T-cell (primary cell): ENCODE data around the gene PF4V1. TPM values are rescaled to one million over a fixed set of nuclear protein-coding genes. Genes with fewer than 3 reads are reported as not detected.

Experiments used
- ATAC-seq, 4 experiments: fragments of 200-7000 bp in 3 of 4; fragments of 150-1000 bp in 1 of 4; cut with Tn5 transposase; replicated peaks in 1 of 4; 1 replicate in 3 of 4; 2 replicates in 1 of 4; pipeline ENCODE4 v1.10.0; 2021; ENCODE audit warnings: moderate library complexity in 3 of 4, mild to moderate bottlenecking in 2 of 4, moderate number of reproducible peaks in 1 of 4
- CTCF ChIA-PET, 2 donors: fragments of 300-600 bp; sonication (Branson Sonifier 250); formaldehyde crosslinking; loops; one replicate each; lab custom pipeline; 2022; ENCODE audit warnings: antibody characterized with exemption in 2 of 2; lab: Charles Lee
- POLR2A ChIA-PET, 2 donors: fragments of 300-600 bp; sonication (Branson Sonifier 250); formaldehyde crosslinking; loops; one replicate each; lab custom pipeline; 2022; ENCODE audit warnings: antibody characterized with exemption in 2 of 2; lab: Charles Lee
- DNase-seq, 35 experiments: peaks; one replicate each; pipeline versions ENCODE4 v3.0.0 to v3.0.0-alpha.2; 2013 to 2023
- H3K27ac ChIP-seq: one replicate; pipeline ENCODE4 v1.5.1; 2013; ENCODE audit warnings: low read length
- H3K27me3 ChIP-seq, 2 experiments: replicated peaks in 1 of 2; 1 replicate in 1 of 2; 2 replicates in 1 of 2; pipeline versions ENCODE4 v1.6.1 to v1.7.0; 2013; ENCODE audit warnings: low read length in 1 of 2, mixed read lengths in 1 of 2; ENCODE audit not compliant: control insufficient read depth in 2 of 2, insufficient read depth in 2 of 2; ENCODE audit errors: extremely low read depth in 1 of 2
- H3K36me3 ChIP-seq, 2 donors: 1 replicate in 1 of 2; 2 replicates in 1 of 2; pipeline versions ENCODE4 v1.6.1 to v1.7.0; 2013; ENCODE audit warnings: low read length in 1 of 2; ENCODE audit not compliant: control insufficient read depth in 2 of 2, insufficient read depth in 1 of 2; ENCODE audit errors: extremely low read depth in 1 of 2
- H3K4me1 ChIP-seq, 2 experiments: 1 replicate in 1 of 2; 2 replicates in 1 of 2; pipeline versions ENCODE4 v1.6.1 to v1.7.0; 2013; ENCODE audit warnings: low read length in 2 of 2, mixed read lengths in 1 of 2; ENCODE audit not compliant: insufficient read depth in 2 of 2, control insufficient read depth in 1 of 2; ENCODE audit errors: extremely low read depth in 1 of 2
- H3K4me3 ChIP-seq, 2 donors: 1 replicate in 1 of 2; 2 replicates in 1 of 2; pipeline versions ENCODE4 v1.5.1 to v1.7.0; 2013; ENCODE audit warnings: mild to moderate bottlenecking in 2 of 2, low read length in 1 of 2, moderate library complexity in 1 of 2; ENCODE audit not compliant: control insufficient read depth in 1 of 2; ENCODE audit errors: extremely low read depth in 1 of 2
- H3K9me3 ChIP-seq: 2 replicates; pipeline ENCODE4 v1.7.0; 2013
- H3K27ac Mint-ChIP-seq, 2 donors: one replicate each; pipeline ENCODE4 v1.8.0; 2020 to 2021; ENCODE audit warnings: mild to moderate bottlenecking in 2 of 2, mixed read lengths in 2 of 2
- H3K27me3 Mint-ChIP-seq, 2 donors: one replicate each; pipeline ENCODE4 v1.8.0; 2021 to 2022; ENCODE audit warnings: mixed read lengths in 2 of 2
- H3K36me3 Mint-ChIP-seq: one replicate; pipeline ENCODE4 v1.8.0; 2021; ENCODE audit warnings: mixed read lengths
- H3K4me1 Mint-ChIP-seq, 3 donors: one replicate each; pipeline ENCODE4 v1.8.0; 2020 to 2022; ENCODE audit warnings: mixed read lengths in 3 of 3, mild to moderate bottlenecking in 1 of 3
- H3K4me3 Mint-ChIP-seq, 3 donors: one replicate each; pipeline ENCODE4 v1.8.0; 2020 to 2022; ENCODE audit warnings: mild to moderate bottlenecking in 3 of 3, mixed read lengths in 3 of 3, moderate library complexity in 3 of 3
- H3K9me3 Mint-ChIP-seq, 3 donors: one replicate each; pipeline ENCODE4 v1.8.0; 2020 to 2022; ENCODE audit warnings: mixed read lengths in 3 of 3
- WGBS: methylation state at CpG from one replicate; pipeline ENCODE4 v1.1.5; 2013; ENCODE audit warnings: missing lambda C conversion rate; ENCODE audit not compliant: insufficient coverage; 5-methylcytosine and 5-hydroxymethylcytosine counted together
- total RNA-seq, 35 experiments: library from RNA in 6 of 35; stranded (reverse) in 6 of 35; fragments of 120-200 nt in 1 of 35; gene quantifications; one replicate each; pipeline versions ENCODE4 v1.2.1 to v1.2.4 and lab custom pipeline; 2013 to 2026

The PF4V1 gene
- total RNA-seq, 5 donors from 2014 or later (not counting 1 experiment from before 2014, with no cell fraction given), result 1.6 TPM; not detected in 4

- Histone ChIP-seq H3K36me3 (no peaks in the 10 kb centered on the region), H3K9me3 (no peaks in the 10 kb centered on the region), H3K4me3 (no peak overlapping the region), H3K27ac (no peak overlapping the region), H3K4me1 (no peaks in the 10 kb centered on the region), H3K27me3 (no peaks in the 10 kb centered on the region)
- Mint-ChIP-seq H3K9me3 (peaks cover 0 to 2% (median 0%) of the 10 kb centered on the region in 3 donors), H3K27ac (no peak overlapping the region), H3K27me3 (peaks cover 0 to 6% of the 10 kb centered on the region in 2 donors), H3K36me3 (no peaks in the 10 kb centered on the region), H3K4me3 (no peak overlapping the region), H3K4me1 (no peaks in the 10 kb centered on the region)
- DNase-seq (no peak), ATAC-seq (no peak)
- ChIA-PET POLR2A (no interaction called here), CTCF (no interaction called here)
- WGBS, result no CpG with 5 or more reads among the region's 1 CpG
Observed at GRCh38 chr4:73883306-73883705, 30.2 kb downstream of the PF4V1 start.

GRCh38 chr4:73885574-73886267 lies 32.6 kb downstream of the PF4V1 start:
- POLR2A ChIA-PET, result no interaction called here
- H3K9me3 Mint-ChIP-seq, result peaks cover 0 to 2% (median 0%) of the 10 kb centered on the region in 3 donors
- H3K9me3 ChIP-seq, result no peaks in the 10 kb centered on the region
- no peaks in the 10 kb centered on the region for H3K36me3 ChIP-seq
- no peaks in the 10 kb centered on the region for H3K36me3 Mint-ChIP-seq
- H3K27ac Mint-ChIP-seq, result no peak overlapping the region
- ATAC-seq, result no peak
- peaks cover 0 to 6% of the 10 kb centered on the region in 2 donors for H3K27me3 Mint-ChIP-seq
- H3K27me3 ChIP-seq, result no peaks in the 10 kb centered on the region
- no peak for DNase-seq
- H3K4me1 Mint-ChIP-seq, result no peaks in the 10 kb centered on the region
- no peak overlapping the region for H3K4me3 ChIP-seq
- no peak overlapping the region for H3K27ac ChIP-seq
- H3K4me3 Mint-ChIP-seq, result no peak overlapping the region
- H3K4me1 ChIP-seq, result no peaks in the 10 kb centered on the region
- WGBS, result 89% methylated on average over 2 of the region's 4 CpGs
- CTCF ChIA-PET, result no interaction called here

- CTCF ChIA-PET, result no interaction called here
- WGBS, result no CpG with 5 or more reads among the region's 4 CpGs
- no peak for DNase-seq
- Mint-ChIP-seq H3K36me3 (no peaks in the 10 kb centered on the region), H3K27ac (no peak overlapping the region), H3K9me3 (peaks cover 0 to 5% (median 0%) of the 10 kb centered on the region in 3 donors), H3K27me3 (peaks cover 0 to 6% of the 10 kb centered on the region in 2 donors), H3K4me1 (no peaks in the 10 kb centered on the region), H3K4me3 (no peak overlapping the region)
- H3K27me3 ChIP-seq, result no peaks in the 10 kb centered on the region
- H3K4me3 ChIP-seq, result no peak overlapping the region
- POLR2A ChIA-PET, result no interaction called here
- H3K9me3 ChIP-seq, result no peaks in the 10 kb centered on the region
- H3K27ac ChIP-seq, result no peak overlapping the region
- no peak for ATAC-seq
- H3K4me1 ChIP-seq, result no peaks in the 10 kb centered on the region
- no peaks in the 10 kb centered on the region for H3K36me3 ChIP-seq
Observed at GRCh38 chr4:73891326-73891725, 38.2 kb downstream of the PF4V1 start.

- ChIA-PET POLR2A (interaction anchor here in 1 of 2 donors (0.6 kb wide), 1 partner anchor 8 kb away, joined by 5 read pairs; no protein-coding TSS in a partner anchor), CTCF (no interaction called here)
- Histone ChIP-seq H3K27ac (no peak overlapping the region), H3K9me3 (no peaks in the 10 kb centered on the region), H3K36me3 (no peaks in the 10 kb centered on the region), H3K27me3 (no peaks in the 10 kb centered on the region), H3K4me1 (no peaks in the 10 kb centered on the region), H3K4me3 (no peak overlapping the region)
- Mint-ChIP-seq H3K9me3 (peaks cover 0 to 5% (median 0%) of the 10 kb centered on the region in 3 donors), H3K4me1 (no peaks in the 10 kb centered on the region), H3K36me3 (no peaks in the 10 kb centered on the region), H3K27me3 (peaks cover 0 to 6% of the 10 kb centered on the region in 2 donors), H3K4me3 (no peak overlapping the region), H3K27ac (no peak overlapping the region)
- WGBS, result 83% methylated on average over 1 of the region's 1 CpG
- ATAC-seq (no peak), DNase-seq (no peak)
Observed at GRCh38 chr4:73891739-73892405, 38.8 kb downstream of the PF4V1 start.

- peaks cover 0 to 3% of the 10 kb centered on the region in 2 donors for H3K27me3 Mint-ChIP-seq
- POLR2A ChIA-PET, result no interaction called here
Observed at GRCh38 chr4:73892966-73893365, 39.9 kb downstream of the PF4V1 start.

GRCh38 chr4:73894001-73894400 lies 40.9 kb downstream of the PF4V1 start:
- no peak overlapping the region for H3K4me3 ChIP-seq
- no peak overlapping the region for H3K27ac ChIP-seq
- no peaks in the 10 kb centered on the region for H3K9me3 ChIP-seq
- Mint-ChIP-seq H3K4me3 (no peak overlapping the region), H3K4me1 (no peaks in the 10 kb centered on the region), H3K27me3 (no peaks in the 10 kb centered on the region), H3K27ac (no peak overlapping the region), H3K36me3 (no peaks in the 10 kb centered on the region), H3K9me3 (peaks cover 0 to 5% (median 4%) of the 10 kb centered on the region in 3 donors)
- ChIA-PET POLR2A (no interaction called here), CTCF (no interaction called here)
- no peaks in the 10 kb centered on the region for H3K36me3 ChIP-seq
- DNase-seq, result no peak
- WGBS, result no CpG with 5 or more reads among the region's 2 CpGs
- no peaks in the 10 kb centered on the region for H3K4me1 ChIP-seq
- ATAC-seq, result no peak
- H3K27me3 ChIP-seq, result no peaks in the 10 kb centered on the region

More at GRCh38 chr4:73892966-73893365, 39.9 kb downstream of the PF4V1 start:
- H3K36me3 ChIP-seq, result no peaks in the 10 kb centered on the region
- no peak overlapping the region for H3K4me3 ChIP-seq
- peaks cover 0 to 5% (median 0%) of the 10 kb centered on the region in 3 donors for H3K9me3 Mint-ChIP-seq
- no peaks in the 10 kb centered on the region for H3K9me3 ChIP-seq
- no peak overlapping the region for H3K27ac ChIP-seq
- WGBS, result no CpG with 5 or more reads among the region's 3 CpGs
- ATAC-seq (no peak), DNase-seq (no peak)
- H3K27me3 ChIP-seq, result no peaks in the 10 kb centered on the region
- H3K4me1 ChIP-seq, result no peaks in the 10 kb centered on the region
- CTCF ChIA-PET, result no interaction called here
- no peak overlapping the region for H3K27ac Mint-ChIP-seq
- no peaks in the 10 kb centered on the region for H3K4me1 Mint-ChIP-seq
- no peaks in the 10 kb centered on the region for H3K36me3 Mint-ChIP-seq
- no peak overlapping the region for H3K4me3 Mint-ChIP-seq
